NCI-H2171 treated with DMSO at 0.1 percent for 48 hours (cell line): ENCODE measurements around the gene NELL1.

Experiments used
- DNase-seq: peaks from one replicate; lab custom pipeline; 2025; lab: John Stamatoyannopoulos, UW

Gene NELL1

GRCh38 chr11:21415606-21416005 lies 746.2 kb downstream of the NELL1 start:
- DNase-seq: no peak

- no peak for DNase-seq
Observed at GRCh38 chr11:21421711-21422329, 752.4 kb downstream of the NELL1 start.

GRCh38 chr11:21426931-21427330 lies 757.5 kb downstream of the NELL1 start:
- DNase-seq: no peak

- no peak for DNase-seq
Observed at GRCh38 chr11:21427726-21428125, 758.3 kb downstream of the NELL1 start.

- no peak for DNase-seq
Observed at GRCh38 chr11:21428796-21429195, 759.4 kb downstream of the NELL1 start.

GRCh38 chr11:21429401-21429800 lies 760.0 kb downstream of the NELL1 start:
- no peak for DNase-seq

- DNase-seq: no peak
Observed at GRCh38 chr11:21430537-21430936, 761.2 kb downstream of the NELL1 start.

GRCh38 chr11:21446939-21447590 lies 777.7 kb downstream of the NELL1 start:
- DNase-seq: no peak

GRCh38 chr11:21447871-21448270 lies 778.5 kb downstream of the NELL1 start:
- DNase-seq: no peak

GRCh38 chr11:21456186-21456585 lies 786.8 kb downstream of the NELL1 start:
- no peak for DNase-seq

- no peak for DNase-seq
Observed at GRCh38 chr11:21460082-21460481, 790.7 kb downstream of the NELL1 start.

- DNase-seq: no peak
Observed at GRCh38 chr11:21461701-21462100, 792.3 kb downstream of the NELL1 start.

GRCh38 chr11:21464601-21465193 lies 795.3 kb downstream of the NELL1 start:
- no peak for DNase-seq

- DNase-seq: no peak
Observed at GRCh38 chr11:21465203-21465602, 795.8 kb downstream of the NELL1 start.

- no peak for DNase-seq
Observed at GRCh38 chr11:21465920-21466319, 796.5 kb downstream of the NELL1 start.

GRCh38 chr11:21470521-21470920 lies 801.1 kb downstream of the NELL1 start:
- DNase-seq: no peak

GRCh38 chr11:21472261-21472660 lies 802.9 kb downstream of the NELL1 start:
- DNase-seq: no peak

- no peak for DNase-seq
Observed at GRCh38 chr11:21474529-21474928, 805.1 kb downstream of the NELL1 start.

GRCh38 chr11:21475276-21475675 lies 805.9 kb downstream of the NELL1 start:
- no peak for DNase-seq

GRCh38 chr11:21476588-21476987 lies 807.2 kb downstream of the NELL1 start:
- no peak for DNase-seq

- DNase-seq: no peak
Observed at GRCh38 chr11:21480240-21480639, 810.9 kb downstream of the NELL1 start.

- DNase-seq: no peak
Observed at GRCh38 chr11:21481255-21481654, 811.9 kb downstream of the NELL1 start.

- no peak for DNase-seq
Observed at GRCh38 chr11:21484039-21484438, 814.7 kb downstream of the NELL1 start.

- DNase-seq: no peak
Observed at GRCh38 chr11:21485006-21485405, 815.6 kb downstream of the NELL1 start.
